ENCODE results near the gene MAN1A2.
"Not testable (repeated sequence)": the region's sequence is repeated elsewhere in the genome, so short reads cannot be mapped to it uniquely, and the experiment has no call there.

Gene MAN1A2

DNA sequence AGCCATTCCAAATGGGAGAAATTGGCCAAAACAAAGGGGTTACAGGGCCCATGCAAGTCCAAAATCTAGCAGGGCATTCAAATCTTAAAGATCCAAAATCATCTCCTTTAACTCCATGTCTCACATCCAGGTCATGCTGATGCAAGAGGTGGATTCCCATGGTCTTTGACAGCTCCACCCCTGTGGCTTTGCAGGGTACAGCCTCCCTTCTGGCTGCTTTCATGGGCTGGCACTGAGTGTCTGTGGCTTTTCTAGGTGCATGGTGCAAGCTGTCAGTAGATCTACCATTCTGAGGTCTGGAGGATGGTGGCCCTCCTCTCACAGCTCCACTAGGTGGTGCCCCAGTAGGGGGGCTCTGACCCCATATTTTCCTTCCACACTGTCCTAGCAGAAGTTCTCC is 191.2 kb downstream of the MAN1A2 start:
- not testable (repeated sequence) for DNase-seq (ENCODE audit: low spot score)

DNA sequence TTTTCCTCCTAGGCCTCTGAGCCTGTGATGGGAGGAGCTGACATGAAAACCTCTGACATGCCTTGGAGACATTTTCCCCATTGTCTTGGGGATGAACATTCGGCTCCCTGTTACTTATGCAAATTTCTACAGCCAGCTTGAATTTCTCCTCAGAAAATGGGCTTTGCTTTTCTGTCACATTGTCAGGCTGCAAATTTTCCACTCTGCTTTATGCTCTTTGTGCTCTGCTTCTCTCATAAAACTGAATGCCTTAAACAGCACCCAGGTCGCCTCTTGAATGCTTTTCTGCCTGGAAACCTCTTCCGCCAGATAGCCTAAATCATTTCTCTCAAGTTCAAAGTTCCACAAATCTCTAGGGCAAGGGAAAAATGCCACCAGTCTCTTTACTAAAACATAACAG is 191.9 kb downstream of the MAN1A2 start:
- DNase-seq (ENCODE audit: low spot score), result no peak

DNA sequence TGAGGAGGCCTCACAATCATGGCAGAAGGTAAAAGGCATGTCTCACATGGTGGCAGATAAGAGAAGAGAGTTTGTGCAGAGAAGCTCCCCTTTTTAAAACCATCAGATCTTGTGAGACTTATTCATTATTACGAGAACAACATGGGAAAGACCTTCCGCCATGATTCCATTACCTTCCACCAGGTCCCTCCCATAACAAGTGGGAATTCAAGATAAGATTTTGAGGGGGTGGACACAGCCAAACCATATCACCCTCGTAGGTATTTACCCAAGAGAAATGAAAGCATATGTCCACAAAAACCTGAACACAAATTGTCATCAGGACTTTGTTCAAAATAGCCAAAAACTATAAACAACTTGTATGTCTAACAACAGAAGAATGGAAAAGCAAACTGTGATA is 192.7 kb downstream of the MAN1A2 start:
- DNase-seq (ENCODE audit: low spot score), result no peak

DNA sequence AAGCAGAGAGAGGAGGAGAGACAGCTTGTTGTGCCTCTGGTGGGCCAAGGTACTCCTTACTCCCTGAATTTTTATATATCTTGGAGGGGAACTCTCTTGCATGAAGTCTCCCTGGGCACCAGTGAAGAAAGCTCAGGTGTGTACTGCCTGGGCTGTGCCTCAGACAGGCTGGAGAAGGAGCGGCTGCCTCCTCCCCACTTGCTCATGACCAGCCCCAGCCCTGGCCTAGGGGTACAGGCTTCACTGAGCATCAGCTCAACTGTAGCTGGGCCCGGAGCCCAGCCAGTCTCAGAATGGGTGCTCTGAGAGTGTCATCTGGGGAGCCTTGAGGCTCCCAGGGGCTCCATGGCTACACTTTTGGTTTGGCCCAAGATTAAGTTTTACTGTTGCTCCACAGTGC is 193.8 kb downstream of the MAN1A2 start:
- no peak for DNase-seq (ENCODE audit: low spot score)

DNA sequence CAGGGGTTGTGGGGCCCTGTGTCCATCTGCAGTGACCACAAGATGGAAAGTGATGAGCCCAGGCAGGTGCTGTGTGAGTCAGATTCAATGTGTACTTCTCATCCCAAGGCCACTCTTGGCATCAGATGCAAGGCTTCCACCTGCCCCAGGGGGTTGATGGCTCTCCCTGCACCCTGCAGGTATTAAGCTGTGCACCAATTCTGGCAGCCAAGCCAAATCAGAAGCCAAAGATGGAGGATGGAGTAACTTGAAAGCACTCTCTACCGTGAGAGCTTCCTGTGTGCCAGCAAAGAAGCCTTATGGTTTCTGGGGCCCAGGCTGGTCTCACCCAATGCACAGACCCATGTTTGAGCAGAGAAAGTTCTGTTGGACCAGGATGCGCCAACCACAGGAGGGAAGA is 194.3 kb downstream of the MAN1A2 start:
- no peak for DNase-seq (ENCODE audit: low spot score)

DNA sequence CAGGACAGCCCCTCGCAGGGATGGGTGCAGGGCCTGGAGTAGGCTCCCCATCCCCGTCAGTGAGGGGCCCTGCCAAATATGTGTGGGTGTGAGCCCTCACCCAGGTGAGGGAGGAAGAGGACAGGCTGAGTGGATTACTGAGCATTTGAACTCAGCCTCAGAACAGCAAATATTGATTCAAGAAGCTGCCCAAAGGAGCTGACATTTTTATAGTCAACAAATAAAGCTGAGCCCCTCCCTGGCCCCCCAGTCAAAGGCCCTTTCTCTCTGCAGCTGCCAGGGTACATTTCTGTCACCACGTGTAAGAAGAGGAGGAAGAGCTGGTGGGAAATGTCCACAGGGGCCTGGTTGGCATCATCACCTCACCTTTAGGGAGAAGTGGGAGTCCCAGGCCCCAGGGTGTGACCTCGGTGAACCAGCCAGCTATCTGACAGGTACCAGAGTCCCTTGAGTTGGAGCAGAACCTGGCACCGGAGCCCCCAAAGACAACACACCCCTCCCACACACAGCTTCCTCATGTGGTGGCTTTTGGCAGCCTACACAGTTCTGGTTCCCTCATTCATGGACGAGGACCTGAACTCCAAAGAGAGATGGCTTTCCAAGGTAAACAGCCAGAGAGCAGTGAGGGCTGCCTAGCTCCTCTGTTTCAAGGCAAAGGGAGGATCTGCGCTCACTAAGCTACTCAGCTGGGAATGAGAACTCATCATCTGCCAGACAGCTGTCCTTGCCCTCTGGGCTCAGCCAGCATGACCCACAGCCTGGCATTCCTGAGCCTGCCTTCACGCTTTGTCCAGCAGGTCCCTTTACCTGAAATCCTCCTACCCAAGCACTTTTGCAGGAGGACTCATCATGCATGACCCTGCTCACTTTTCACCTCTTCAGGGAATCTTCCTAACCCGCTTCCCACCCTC is 195.6 kb downstream of the MAN1A2 start:
- no peak for DNase-seq (ENCODE audit: low spot score)

DNA sequence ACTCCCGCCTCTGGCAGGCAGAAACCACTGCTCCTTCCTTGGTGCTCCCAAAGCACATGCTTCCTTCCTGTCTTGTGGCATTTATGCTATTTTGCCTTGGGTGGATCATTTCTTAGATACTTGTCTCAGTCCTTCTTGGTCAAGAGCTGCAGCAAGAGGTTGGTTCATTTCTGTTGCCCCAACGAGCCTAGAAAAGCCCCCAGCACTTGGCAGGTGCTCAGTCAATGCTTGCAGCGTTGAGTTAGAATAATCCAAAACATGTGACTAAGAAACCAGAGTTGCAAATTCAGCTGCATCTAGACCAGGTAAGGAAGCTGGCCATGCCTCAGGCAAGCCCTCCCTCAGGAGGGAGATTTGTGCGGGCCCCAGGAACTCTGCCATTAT is 196.2 kb downstream of the MAN1A2 start:
- no peak for DNase-seq (ENCODE audit: low spot score)

DNA sequence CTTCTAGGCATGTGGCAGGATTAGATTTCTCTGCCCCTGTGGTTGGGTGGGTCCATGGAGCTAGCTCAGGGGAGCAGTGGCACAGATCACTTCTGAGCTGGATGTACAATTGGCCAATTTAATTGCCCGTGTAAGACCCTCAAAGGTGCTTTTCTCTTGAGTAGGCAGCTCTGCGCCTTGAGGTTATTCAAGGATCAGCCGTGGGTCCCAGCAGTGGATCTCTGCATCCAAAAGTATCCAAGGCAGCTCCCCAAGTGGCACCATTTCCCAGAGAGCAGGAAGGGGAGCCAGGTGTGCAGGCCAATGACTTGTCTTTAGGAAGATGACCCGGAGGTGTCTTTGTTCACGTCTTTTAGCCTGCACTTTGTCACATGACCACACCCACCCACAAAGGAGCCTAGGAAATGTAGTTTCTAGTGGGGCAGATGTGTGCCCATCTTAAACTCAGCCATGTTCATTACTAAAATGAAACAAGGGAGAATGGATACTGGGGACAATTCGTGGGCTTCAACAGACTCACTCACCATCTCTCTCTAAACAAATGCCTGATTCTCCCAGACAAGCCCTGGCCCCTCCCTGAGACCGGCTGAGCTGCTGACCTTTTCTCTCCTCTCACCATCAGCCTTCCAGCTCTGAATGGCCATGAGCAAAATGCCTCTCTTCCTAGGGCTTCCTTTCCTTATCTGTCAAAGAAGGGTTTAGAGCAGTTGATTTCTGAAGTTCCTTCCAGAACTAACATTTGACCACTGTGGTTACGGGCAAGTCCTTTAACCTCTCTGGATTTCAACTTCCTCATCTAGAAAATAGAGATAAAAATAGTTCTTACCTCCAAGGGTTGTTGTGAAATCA is 197.2 kb downstream of the MAN1A2 start:
- DNase-seq (ENCODE audit: low spot score), result peak; percentile 6

DNA sequence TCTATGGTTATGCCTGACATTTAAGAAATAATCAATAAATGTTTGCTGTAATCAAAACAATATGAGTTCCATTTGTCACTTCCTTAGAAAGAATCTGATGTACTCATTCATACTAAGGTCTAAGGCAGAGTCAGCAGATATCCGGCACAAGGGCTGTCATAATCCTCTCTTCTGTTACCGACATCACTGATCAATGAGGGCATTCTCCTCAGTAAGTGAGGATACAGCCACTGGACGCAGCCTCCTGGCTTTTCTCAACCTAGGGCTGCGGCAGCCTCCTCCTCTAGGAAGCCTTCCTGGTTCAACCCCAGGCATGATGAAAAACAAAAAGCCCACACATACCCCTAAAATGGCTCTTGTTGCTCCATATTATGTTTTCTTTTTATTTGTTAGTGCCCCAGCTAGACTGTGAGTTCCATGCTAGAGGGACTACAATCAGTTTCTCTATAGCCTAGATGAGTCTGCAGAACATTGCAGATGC is 197.9 kb downstream of the MAN1A2 start:
- peak; percentile 37 for DNase-seq (ENCODE audit: low spot score)

DNA sequence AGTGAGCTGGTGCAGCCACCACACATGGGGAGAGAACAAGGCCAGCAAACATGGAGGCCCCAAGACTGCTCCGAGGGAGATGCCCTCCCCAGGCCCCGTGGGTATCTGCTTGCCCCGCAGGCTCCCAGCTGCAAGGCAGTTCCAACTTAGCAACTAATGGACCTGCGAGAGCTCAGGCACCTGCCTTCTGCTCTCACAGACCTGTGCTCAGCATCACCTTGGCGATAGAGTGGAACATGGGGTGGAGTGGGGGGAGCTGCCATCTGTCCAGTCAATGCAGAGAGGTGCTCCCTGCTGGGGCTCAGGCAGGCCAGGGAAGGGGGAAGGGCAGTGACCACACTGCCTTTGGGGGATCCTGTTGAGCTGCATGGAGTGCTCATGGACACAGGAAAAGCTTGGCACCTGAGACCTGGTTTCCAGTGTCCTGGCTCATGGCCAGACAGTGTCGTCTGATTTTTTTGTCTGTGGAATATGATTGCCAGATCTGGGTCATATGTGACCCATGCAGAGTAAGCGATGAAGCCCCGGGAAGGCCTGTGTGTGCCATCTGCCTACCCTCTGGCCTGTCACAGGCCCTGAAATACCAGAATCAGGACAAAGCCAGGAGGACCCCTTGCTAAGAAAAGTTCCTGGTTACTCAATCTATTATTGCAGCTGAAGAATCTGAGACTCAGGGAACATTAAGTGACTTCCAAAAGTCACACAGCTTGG is 198.7 kb downstream of the MAN1A2 start:
- DNase-seq (ENCODE audit: low spot score), result no peak

DNA sequence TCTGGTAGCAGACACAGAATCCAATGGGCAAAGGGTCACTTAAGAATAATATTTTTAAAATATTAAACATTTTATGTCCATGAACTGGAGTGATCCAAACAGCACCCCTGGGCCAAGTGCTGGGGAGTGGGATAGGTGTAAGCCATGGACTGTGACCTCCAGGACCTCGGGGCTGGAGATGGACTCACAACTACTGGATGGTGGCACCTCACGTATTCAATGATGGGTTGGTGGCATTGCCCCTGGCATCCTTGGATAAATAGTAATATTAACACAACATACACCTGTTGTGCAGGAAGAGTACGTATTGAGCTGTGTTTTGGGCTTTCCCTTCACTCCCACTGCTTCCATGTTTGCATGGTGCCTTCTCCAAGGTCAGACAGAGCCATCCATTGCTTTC is 199.3 kb downstream of the MAN1A2 start:
- DNase-seq (ENCODE audit: low spot score), result no peak

DNA sequence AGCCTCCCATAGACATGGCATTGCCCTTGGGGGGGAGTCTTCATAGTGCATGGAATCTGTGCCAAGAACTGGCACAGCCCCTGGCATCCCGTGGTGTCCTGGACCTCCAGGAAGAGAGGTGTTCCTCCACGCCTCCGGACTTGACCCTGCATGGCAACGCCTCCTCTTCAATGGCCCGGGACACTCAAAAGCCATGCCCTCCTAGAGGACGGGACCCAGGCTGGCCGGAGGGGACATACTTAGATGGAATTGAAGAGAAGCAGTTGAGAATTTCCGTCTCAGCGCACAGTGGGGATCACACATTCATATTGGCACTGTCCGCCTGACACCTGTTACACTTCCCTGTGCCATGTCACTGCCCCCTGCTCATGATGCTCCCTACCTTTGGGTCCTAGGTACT is 200.2 kb downstream of the MAN1A2 start:
- no peak for DNase-seq (ENCODE audit: low spot score)

DNA sequence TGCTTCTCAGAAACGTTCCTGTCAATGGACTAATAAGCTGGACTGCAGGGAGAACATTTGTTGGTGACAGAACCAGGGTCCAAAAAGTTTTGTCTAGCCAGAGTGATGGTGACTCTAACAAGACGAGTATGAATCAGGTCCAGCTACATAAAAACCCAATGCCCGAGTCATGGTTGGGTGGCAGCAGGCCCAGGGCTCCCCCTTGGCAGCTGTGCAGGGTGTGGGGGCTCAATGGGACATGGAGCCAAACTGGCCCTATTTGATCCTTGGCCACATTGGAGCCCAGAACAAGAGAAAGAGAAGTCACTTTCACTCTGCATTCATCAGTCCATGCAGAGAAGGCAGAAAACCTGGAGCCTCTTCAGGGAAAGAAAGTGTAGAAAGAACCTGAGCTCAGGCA is 200.7 kb downstream of the MAN1A2 start:
- no peak for DNase-seq (ENCODE audit: low spot score)

DNA sequence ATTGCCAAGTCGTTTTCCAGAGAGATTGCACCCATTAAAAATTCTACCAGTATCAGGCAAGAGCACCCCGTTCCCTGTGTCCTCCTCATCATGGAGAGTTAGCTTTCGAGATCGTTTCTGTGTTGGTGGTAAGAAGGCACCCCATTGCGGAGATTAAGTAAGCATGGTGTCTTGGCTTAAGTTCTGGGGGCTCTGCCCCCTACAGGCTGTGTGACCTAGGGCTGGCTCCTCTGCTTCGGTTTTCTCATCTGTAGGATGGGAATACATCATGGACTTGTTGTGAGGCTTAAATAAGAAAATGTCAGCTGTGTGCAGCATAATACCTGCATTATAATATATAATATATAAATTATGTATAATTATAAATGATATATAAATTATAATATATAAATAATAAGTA is 201.8 kb downstream of the MAN1A2 start:
- DNase-seq (ENCODE audit: low spot score), result no peak

DNA sequence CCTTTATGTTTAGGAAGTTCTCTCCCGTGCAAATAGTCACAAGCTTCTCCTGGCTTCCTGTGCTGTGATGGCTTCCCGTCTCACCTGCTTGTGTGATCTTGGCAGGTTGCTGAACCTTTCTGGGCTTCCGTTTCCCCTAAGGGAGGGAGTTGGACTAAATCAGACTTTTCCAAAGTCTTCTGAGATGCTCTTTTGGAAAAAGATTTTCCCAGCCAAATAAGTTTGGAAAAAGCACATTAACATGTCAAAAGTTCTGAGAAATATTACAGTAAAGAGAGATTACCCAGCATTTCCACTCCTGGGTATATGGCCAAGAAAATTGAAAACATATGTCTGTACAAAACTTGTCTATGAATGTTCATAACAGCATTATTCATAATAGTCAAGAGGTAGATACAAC is 202.6 kb downstream of the MAN1A2 start:
- DNase-seq (ENCODE audit: low spot score), result no peak

DNA sequence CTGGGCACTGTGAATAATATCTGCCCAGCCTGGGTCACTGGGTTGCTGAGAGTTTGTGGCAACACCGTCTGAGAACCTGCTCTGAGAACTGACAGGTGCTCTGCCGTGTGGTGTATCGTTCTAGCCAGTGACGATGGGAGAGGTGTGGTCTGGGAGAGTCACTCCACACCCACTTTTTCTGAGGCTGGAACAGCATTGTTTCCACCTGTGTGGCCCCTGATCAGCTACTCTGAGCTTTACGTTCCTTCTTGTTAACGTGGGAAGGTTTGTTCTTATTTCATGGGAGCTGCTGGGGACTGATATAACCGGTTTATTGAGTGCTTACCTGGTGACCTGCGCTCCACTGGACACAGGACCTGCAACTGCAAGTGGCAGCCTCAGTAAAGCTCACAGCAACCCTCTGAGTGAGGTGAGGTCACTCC is 203.8 kb downstream of the MAN1A2 start:
- no peak for DNase-seq (ENCODE audit: low spot score)

DNA sequence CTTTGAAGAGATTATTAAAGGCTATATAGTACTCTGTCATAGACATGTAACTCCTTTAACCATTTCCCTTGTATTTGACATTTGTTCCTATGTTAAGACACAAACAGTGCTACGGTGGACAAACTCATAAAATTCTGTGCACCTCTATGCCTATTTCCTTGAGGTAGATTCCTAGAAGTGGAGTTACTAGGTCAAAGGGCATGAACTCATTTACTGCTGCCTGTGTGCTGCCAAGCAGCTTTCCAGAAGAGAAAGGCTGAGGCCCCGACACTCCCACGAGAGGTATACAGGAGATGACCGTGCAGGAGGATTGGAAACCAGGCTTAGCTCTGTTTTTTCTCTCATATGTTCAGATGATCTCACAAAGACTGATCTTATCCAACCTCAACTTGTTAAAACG is 204.2 kb downstream of the MAN1A2 start:
- no peak for DNase-seq (ENCODE audit: low spot score)

DNA sequence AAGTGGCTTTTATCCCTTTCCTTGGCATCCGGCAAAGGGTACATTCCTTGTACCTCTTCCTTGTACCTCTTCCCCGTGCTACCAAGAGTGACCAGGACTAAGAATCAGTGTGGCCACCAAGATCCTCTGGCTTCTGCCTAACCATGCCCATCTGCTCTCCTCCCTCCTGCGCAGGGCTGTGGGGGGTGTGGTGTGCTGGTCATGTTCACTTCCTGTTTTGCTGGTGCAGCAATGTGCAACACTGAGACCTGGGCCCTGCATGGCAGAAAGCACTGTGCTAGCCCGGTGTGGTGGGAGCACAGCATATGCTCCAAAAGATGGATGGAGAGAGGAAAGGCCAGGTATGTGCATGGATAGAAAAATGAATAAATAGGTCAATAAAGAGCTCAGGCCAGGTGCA is 205.3 kb downstream of the MAN1A2 start:
- no peak for DNase-seq (ENCODE audit: low spot score)

DNA sequence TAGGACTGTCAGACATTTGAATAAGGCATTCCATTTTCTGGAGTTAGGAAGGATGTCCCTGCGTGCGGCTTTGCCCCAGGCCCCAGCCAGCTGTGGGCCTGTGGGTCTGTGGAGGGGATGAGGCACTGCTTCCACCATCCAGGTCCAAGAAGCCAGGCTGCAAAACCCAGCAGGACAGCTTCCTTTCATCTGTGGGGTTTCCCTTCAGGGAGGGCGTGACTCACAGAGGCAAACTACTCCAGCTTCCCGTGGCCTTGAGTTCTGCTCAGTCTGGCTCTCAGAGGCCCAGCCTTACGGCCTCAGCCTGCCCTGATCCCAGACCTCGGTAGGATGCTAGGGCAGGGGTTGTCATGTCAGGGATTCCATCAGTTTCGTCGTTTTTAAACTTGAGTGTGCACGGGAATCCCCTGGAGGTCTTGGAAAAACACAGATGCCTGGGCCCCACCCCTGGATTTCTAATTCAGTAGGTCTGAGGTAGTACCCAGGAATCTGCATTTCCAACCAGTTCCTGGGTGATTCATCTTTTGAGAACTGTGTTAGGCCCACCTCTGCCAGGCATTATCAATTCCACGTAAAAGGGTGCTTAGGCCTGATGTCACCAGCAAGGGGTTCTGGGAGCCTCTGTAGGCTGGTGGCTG is 206.3 kb downstream of the MAN1A2 start:
- no peak for DNase-seq (ENCODE audit: low spot score)

DNA sequence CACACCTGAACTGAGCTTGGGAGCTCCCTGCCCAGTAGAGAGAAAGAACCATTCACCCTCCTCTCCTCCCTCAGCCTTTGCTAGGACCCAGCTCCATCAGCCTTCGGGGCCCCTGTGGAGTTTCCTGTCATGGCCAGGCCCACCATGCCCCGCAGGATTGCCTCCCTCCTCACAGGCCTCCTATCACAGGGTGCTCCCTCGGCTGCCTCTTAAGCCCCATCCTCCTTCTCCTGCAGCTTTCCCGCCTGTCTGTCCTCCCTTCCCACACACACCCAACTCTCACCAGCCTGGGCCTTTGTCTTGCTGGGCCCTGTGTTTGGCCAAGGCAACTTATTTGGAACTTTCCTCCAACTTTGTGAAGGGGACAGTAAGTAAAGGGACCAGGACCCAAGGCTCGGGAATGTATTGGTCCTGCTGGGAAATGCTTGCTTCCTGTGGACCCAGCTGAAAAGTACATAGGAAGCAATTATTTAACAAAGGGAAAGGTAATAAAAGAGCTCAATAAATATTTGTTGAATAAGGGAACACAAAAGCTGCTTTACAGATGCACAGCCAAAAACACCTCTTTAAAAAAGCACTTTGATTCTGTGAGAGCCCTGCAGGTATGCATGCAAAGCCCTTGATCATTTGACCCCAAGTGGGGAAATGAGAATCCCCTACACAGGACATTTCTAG is 207.0 kb downstream of the MAN1A2 start:
- DNase-seq (ENCODE audit: low spot score), result no peak

DNA sequence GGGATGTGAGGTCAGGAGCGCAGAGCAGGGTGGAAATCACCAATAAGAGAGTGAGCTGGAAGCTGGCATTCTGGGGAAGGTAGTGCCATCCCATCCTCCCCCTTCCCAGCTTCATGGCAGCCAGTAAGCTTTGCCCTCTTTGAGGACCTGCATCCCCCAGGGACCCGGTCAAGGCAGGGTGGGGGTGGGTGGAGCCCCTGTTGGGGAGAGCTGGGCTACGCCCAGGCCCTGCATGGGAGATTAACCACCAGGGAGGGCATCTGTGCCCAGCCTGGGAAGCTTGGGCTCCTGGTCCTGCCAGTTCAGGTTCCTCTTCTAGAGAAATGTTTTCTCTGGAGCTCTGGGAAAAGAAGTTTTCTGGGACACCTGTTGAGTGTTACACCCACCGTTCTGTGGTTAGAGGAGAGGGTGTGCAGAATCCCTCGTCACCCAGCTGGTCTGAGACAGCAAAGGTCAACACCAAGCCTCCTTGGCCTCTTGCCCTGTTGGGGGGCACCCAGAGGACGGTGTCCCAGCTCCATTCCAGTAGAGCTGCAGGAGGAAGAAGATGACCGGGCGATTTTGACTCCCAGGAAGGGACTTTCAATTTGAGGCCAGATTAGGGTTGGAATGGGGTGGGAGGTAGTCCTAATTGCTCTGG is 208.5 kb downstream of the MAN1A2 start:
- DNase-seq (ENCODE audit: low spot score), result no peak
